ENCODE measurements around the gene AARS1.
"Not testable (repeated sequence)": the region's sequence is repeated elsewhere in the genome, so short reads cannot be mapped to it uniquely, and the experiment has no call there.

AARS1 gene

DNA sequence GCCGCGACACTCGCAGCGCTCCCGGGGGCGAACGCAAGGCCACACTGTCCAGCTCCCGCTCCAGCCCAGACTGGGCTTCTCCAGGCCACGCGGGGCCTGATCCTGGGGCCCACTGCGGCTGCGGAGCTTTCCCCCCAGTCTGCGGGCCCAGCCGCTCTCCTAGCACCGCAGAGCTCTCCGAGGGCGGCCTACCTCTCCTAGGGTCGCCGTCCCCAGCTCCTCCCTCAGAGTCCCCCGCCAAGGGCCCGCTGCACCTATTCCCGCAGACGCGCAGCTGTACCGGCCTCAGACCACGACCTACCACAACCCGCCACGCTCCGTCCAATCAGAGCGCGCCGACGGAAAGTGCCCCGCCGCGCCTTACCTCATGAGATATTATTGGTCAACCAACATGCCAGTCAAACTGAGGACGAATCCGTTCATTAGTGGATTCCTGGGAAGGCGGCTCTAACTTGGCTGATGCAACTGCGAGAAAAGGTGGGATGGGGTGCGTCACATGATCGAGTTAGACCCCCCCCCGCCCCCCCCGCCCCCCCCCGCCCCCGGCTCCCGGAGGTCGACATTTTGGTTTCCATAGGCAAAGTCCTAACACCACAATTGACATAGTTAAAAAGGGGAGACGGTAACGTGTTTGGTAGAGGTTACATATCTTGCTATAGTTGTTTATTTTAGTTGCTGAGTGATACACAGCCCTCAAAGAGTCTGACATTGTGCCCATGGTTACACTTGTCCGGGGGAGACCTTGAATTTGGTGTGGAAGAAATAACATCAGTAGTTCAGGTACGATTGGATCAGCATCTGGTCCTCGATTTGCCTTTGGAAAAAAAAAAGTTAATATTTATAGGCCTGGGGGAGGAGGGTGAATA is at the start of gene AARS1:
AARS1 (minus strand) TSS at position 278 of the 866 bp plus-strand sequence. CDS start 6,743 bp downstream, outside the sequence.
- peak within 1 kb of the TSS; percentile 99 for H3K4me3 ChIP-seq (ENCODE audit: low read depth, low read length)
- H3K27ac ChIP-seq (ENCODE audit: low read depth, low read length), result peak within 1 kb of the TSS; percentile 99
- H3K27me3 ChIP-seq (ENCODE audit: control insufficient read depth, insufficient read depth, low read length), result no peaks in the 10 kb centered on the region
- H3K9ac ChIP-seq (ENCODE audit: low read depth, low read length), result peak within 1 kb of the TSS; percentile 95
- no peaks in the 10 kb centered on the region for H3K9me3 ChIP-seq (ENCODE audit: control insufficient read depth, insufficient read depth, low read length)
- peaks cover 5% of the 10 kb centered on the region; the same call in 1 of the 2 replicates for H3K4me1 ChIP-seq (ENCODE audit: control insufficient read depth, insufficient read depth, low read length)
- peaks cover 26% of the 10 kb centered on the region for H3K36me3 ChIP-seq (ENCODE audit: control insufficient read depth, insufficient read depth, low read length)

DNA sequence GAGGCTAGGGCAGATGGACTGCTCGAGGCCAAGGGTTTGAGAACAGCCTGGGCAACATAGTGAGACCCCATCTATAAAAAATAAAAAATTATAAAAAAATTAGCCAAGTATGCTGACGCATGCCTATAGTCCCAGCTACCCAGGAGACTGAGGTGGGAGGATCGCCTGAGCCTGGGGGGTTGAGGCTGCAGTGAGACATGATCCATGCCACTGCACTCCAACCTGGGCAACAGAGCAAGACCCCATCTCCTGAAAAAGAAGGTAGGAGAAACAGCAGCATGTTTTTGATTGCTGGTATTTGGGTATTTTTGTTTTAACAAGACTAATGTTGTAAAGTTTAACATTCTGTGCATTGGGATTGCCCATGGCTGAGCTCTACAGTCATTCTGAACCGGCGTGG is 48.5 kb upstream of the AARS1 start:
- Histone ChIP-seq H3K4me1 (ENCODE audit: control insufficient read depth, insufficient read depth, low read length) (peaks cover 10% of the 10 kb centered on the region; the same call in 1 of the 2 replicates), H3K27ac (ENCODE audit: low read depth, low read length) (no peak overlapping the region), H3K9me3 (ENCODE audit: control insufficient read depth, insufficient read depth, low read length) (no peaks in the 10 kb centered on the region), H3K27me3 (ENCODE audit: control insufficient read depth, insufficient read depth, low read length) (no peaks in the 10 kb centered on the region), H3K36me3 (ENCODE audit: control insufficient read depth, insufficient read depth, low read length) (peaks cover 28% of the 10 kb centered on the region), H3K9ac (ENCODE audit: low read depth, low read length) (no peak overlapping the region), H3K4me3 (ENCODE audit: low read depth, low read length) (no peak overlapping the region)

DNA sequence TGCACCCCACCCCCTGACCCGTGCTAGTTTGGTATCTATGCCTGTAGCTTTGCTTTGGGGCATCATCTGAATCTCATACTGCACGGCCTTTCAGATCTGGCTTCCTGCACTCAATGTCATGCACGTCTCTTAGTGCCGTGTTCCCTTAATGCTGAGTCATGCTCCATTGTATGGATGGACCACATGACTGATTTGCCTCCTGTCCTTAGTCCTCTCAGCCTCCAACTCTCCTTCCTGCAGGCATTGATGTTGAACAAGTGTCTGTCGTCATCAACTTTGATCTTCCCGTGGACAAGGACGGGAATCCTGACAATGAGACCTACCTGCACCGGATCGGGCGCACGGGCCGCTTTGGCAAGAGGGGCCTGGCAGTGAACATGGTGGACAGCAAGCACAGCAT is 43.4 kb upstream of the AARS1 start:
- peaks cover 61% of the 10 kb centered on the region for H3K36me3 ChIP-seq (ENCODE audit: control insufficient read depth, insufficient read depth, low read length)
- not testable (repeated sequence) for H3K9ac ChIP-seq (ENCODE audit: low read depth, low read length); H3K4me1 ChIP-seq (ENCODE audit: control insufficient read depth, insufficient read depth, low read length); H3K9me3 ChIP-seq (ENCODE audit: control insufficient read depth, insufficient read depth, low read length); H3K4me3 ChIP-seq (ENCODE audit: low read depth, low read length); H3K27ac ChIP-seq (ENCODE audit: low read depth, low read length); H3K27me3 ChIP-seq (ENCODE audit: control insufficient read depth, insufficient read depth, low read length)

DNA sequence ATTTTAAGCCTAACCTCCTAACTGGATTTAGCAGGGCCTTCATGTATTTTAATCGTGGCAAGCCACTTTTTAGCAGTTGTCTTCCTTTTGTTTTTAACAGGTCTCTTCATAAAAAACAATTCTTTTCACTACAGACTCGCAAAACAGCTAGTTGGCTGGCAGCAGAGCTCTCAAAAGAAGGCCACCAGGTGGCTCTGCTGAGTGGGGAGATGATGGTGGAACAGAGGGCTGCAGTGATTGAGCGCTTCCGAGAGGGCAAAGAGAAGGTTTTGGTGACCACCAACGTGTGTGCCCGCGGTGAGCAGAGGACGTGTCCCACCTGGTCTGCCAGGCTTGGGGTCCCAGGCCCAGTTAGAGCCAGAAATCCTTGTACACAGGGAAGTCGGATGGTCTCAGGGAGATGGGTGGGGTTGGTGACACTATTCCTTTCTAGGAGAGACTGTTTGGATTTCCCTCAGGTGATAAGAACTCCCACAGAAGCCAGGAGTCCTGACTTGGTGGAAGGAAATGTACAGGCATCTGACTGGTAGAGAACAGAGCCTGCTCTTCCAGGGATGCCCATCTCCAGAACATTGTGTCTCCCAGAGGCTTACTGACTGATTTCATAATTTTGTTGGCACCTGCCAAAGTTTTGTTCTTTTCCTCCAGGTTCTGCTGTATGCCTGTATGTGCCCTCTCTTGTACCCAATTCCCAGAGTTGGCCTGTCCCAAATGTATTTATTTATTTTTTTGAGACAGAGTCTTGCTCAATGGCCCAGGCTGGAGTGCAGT is 42.5 kb upstream of the AARS1 start:
- peaks cover 65% of the 10 kb centered on the region for H3K36me3 ChIP-seq (ENCODE audit: control insufficient read depth, insufficient read depth, low read length)
- H3K9me3 ChIP-seq (ENCODE audit: control insufficient read depth, insufficient read depth, low read length), result no peaks in the 10 kb centered on the region
- no peak overlapping the region for H3K27ac ChIP-seq (ENCODE audit: low read depth, low read length)
- H3K27me3 ChIP-seq (ENCODE audit: control insufficient read depth, insufficient read depth, low read length), result no peaks in the 10 kb centered on the region
- no peak overlapping the region for H3K4me3 ChIP-seq (ENCODE audit: low read depth, low read length)
- H3K9ac ChIP-seq (ENCODE audit: low read depth, low read length), result no peak overlapping the region
- no peaks in the 10 kb centered on the region for H3K4me1 ChIP-seq (ENCODE audit: control insufficient read depth, insufficient read depth, low read length)

DNA sequence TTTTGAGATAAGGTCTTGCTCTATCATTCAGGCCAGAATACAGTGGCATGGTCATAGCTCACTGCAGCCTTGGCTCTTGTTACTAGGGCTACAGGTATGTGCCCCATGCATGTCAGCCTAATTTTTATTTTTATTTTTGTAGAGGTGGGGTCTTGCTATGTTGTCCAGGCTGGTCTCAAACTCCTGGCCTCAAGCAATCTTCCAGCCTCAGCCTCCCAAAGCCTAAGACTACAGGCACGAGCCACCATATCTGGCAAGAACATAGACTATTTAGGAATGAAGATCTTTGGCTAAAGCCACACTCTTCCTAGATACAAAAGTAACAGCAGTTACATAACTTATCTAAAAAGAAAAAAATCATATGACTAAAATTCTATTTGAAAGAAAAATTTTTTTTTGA is 41.8 kb upstream of the AARS1 start:
- Histone ChIP-seq H3K27me3 (ENCODE audit: control insufficient read depth, insufficient read depth, low read length) (no peaks in the 10 kb centered on the region), H3K36me3 (ENCODE audit: control insufficient read depth, insufficient read depth, low read length) (peaks cover 65% of the 10 kb centered on the region), H3K9ac (ENCODE audit: low read depth, low read length) (no peak overlapping the region)

DNA sequence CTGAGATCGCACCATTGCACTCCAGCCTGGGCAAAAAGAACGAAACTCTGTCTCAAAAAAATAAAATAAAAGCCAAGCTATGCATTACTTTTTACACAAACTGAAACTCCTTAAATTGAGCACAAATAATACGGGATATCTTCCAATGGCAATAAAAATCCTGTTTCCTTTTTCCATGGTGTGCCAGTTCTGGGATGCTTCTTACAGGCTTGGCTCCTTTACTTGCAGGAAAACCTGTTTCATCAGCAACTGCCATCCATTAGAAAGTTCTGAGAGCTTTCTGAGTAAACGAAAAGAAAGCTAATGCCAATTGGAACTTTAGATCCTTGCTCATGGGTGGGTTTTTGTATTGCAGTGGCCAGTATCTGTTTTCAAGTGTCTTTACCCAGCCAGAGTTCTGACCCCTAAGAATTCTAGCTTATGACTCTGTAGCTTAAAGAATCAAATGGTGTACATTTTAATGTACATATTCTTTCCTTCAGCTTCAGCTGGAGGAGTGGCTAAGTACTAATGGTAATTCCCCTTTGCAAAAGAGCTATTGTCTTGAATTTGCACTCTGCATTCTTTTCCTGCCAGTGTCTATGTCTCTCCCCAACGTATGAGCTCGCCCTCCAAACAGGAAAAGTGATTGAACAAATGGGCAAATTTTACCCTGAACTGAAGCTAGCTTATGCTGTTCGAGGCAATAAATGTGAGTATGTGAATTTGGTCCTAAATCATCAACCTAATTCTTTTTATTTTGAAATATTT is 35.9 kb upstream of the AARS1 start:
- Histone ChIP-seq H3K9me3 (ENCODE audit: control insufficient read depth, insufficient read depth, low read length) (no peaks in the 10 kb centered on the region), H3K9ac (ENCODE audit: low read depth, low read length) (no peak overlapping the region), H3K27me3 (ENCODE audit: control insufficient read depth, insufficient read depth, low read length) (no peaks in the 10 kb centered on the region), H3K36me3 (ENCODE audit: control insufficient read depth, insufficient read depth, low read length) (peaks cover 55% of the 10 kb centered on the region), H3K4me1 (ENCODE audit: control insufficient read depth, insufficient read depth, low read length) (no peaks in the 10 kb centered on the region), H3K4me3 (ENCODE audit: low read depth, low read length) (no peak overlapping the region), H3K27ac (ENCODE audit: low read depth, low read length) (no peak overlapping the region)

More for the DNA sequence above, 41.8 kb upstream of the AARS1 start:
- Histone ChIP-seq H3K4me3 (ENCODE audit: low read depth, low read length) (no peak overlapping the region), H3K27ac (ENCODE audit: low read depth, low read length) (no peak overlapping the region), H3K9me3 (ENCODE audit: control insufficient read depth, insufficient read depth, low read length) (no peaks in the 10 kb centered on the region), H3K4me1 (ENCODE audit: control insufficient read depth, insufficient read depth, low read length) (no peaks in the 10 kb centered on the region)

DNA sequence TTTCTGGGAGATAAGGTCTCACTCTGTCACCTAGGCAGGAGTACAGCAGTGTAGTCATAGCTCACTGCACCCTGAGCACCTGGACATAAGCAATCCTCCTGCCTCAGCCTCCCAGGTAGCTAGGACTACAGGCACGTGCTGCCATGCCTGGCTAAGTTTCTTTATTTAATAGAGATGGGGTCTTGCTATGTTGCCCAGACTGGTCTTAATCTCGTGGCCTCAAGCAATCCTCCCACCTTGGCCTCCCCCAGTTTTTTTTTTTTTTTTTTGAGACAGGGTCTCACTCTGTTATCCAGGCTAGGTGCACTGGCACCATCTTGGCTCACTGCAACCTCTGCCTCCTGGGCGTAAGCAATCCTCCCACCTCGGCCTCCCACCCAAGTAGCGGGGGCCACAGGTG is 30.8 kb upstream of the AARS1 start:
- Histone ChIP-seq H3K9ac (ENCODE audit: low read depth, low read length) (no peak overlapping the region), H3K27ac (ENCODE audit: low read depth, low read length) (no peak overlapping the region), H3K9me3 (ENCODE audit: control insufficient read depth, insufficient read depth, low read length) (no peaks in the 10 kb centered on the region), H3K27me3 (ENCODE audit: control insufficient read depth, insufficient read depth, low read length) (no peaks in the 10 kb centered on the region), H3K4me1 (ENCODE audit: control insufficient read depth, insufficient read depth, low read length) (no peaks in the 10 kb centered on the region), H3K36me3 (ENCODE audit: control insufficient read depth, insufficient read depth, low read length) (peaks cover 74% of the 10 kb centered on the region), H3K4me3 (ENCODE audit: low read depth, low read length) (no peak overlapping the region)

DNA sequence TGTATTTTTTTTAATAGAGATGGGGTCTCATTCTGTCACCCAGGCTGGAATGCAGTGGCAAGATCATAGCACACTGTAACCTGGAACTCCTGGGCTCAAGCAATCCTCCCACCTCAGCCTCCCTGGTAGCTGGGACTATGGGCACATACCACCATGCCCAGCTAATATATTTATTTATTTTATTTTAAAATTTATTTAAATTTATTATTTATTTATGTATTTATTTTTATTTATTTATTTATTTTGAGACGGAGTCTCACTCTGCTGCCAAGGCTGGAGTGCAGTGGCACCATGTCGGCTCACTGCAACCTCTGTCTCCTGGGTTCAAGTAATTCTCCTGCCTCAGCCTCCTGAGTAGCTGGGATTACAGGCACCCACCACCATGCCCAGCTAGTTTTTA is 18.4 kb upstream of the AARS1 start:
- not testable (repeated sequence) for H3K4me1 ChIP-seq (ENCODE audit: control insufficient read depth, insufficient read depth, low read length); H3K9ac ChIP-seq (ENCODE audit: low read depth, low read length); H3K9me3 ChIP-seq (ENCODE audit: control insufficient read depth, insufficient read depth, low read length); H3K36me3 ChIP-seq (ENCODE audit: control insufficient read depth, insufficient read depth, low read length); H3K4me3 ChIP-seq (ENCODE audit: low read depth, low read length); H3K27me3 ChIP-seq (ENCODE audit: control insufficient read depth, insufficient read depth, low read length); H3K27ac ChIP-seq (ENCODE audit: low read depth, low read length)

DNA sequence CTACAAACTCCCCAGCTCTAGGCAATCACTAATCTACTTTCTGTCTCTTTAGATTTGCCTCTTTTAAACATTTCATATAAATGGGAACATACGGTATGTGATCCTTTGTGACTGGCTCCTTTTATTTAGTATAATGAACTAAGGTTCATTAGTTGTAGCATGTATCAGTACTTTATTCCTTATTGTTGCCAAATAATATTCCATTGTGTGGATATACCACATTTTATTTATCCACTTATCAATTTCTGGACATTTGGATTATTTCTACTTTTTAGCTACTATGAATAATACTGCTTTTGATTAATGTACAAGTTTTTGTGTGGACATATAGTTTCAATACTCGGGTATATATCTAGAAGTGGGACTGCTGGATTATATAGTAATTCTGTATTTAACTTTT is 17.6 kb upstream of the AARS1 start:
- Histone ChIP-seq H3K4me1 (ENCODE audit: control insufficient read depth, insufficient read depth, low read length) (no peaks in the 10 kb centered on the region), H3K9me3 (ENCODE audit: control insufficient read depth, insufficient read depth, low read length) (no peaks in the 10 kb centered on the region), H3K4me3 (ENCODE audit: low read depth, low read length) (no peak overlapping the region), H3K27ac (ENCODE audit: low read depth, low read length) (no peak overlapping the region), H3K36me3 (ENCODE audit: control insufficient read depth, insufficient read depth, low read length) (peaks cover 4% of the 10 kb centered on the region; the same call in 1 of the 2 replicates), H3K27me3 (ENCODE audit: control insufficient read depth, insufficient read depth, low read length) (no peaks in the 10 kb centered on the region), H3K9ac (ENCODE audit: low read depth, low read length) (no peak overlapping the region)

DNA sequence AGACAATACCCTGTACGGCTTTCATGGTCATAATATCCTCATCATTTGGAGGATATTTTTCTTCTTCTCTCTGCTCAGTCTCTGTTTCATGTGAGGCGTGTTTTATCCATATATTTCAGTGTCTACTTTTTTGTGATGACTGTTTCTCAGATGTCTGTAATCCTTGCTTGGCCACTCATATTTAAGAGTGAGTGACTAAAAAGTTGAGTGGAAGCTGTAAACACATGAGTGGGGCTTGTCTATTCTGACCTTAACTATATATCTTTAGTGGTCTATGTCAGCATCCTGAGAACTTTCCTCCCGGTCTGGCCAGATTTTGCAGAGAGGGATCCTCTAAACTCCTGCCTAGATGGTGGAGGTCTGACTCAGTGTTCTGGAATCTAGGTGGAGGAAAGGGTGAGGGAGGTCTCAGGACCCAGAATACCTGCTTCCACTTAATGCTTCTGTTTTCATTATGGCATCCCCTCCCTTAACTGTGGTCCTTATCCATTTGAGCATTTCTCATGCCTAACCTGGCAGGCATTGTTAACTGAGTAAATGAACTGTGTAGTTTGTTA is 15.7 kb upstream of the AARS1 start:
- Histone ChIP-seq H3K4me3 (ENCODE audit: low read depth, low read length) (no peak overlapping the region; the same call in 1 of the 2 replicates), H3K4me1 (ENCODE audit: control insufficient read depth, insufficient read depth, low read length) (no peaks in the 10 kb centered on the region), H3K36me3 (ENCODE audit: control insufficient read depth, insufficient read depth, low read length) (peaks cover 10% of the 10 kb centered on the region; the same call in 1 of the 2 replicates), H3K27me3 (ENCODE audit: control insufficient read depth, insufficient read depth, low read length) (no peaks in the 10 kb centered on the region), H3K9ac (ENCODE audit: low read depth, low read length) (no peak overlapping the region), H3K27ac (ENCODE audit: low read depth, low read length) (no peak overlapping the region), H3K9me3 (ENCODE audit: control insufficient read depth, insufficient read depth, low read length) (no peaks in the 10 kb centered on the region)
